IMR-90 (cell line): ENCODE results near the gene TCN1. TPM values are rescaled to one million over a fixed set of nuclear protein-coding genes. Genes with fewer than 3 reads are reported as not detected.
A peak's percentile ranks its signal among the peaks of the same experiment; 100 is the strongest.
"Not testable (repeated sequence)": the region's sequence is repeated elsewhere in the genome, so short reads cannot be mapped to it uniquely, and the experiment has no call there.

Source experiments
- ATAC-seq: fragments of 200-7000 bp; cut with Tn5 transposase; 2 replicates; pipeline ENCODE4 v1.9.1; 2020; ENCODE audit warnings: low read depth, mild to moderate bottlenecking, moderate library complexity
- BruUV-seq: library from RNA; stranded (reverse); fragments of 400-500 nt; replicated peaks from 2 replicates; lab custom pipeline; 2021; lab: Mats Ljungman, UMichigan
- CTCF ChIA-PET: fragments of 300-600 bp; formaldehyde crosslinking; extraction: SDS; loops from one replicate; lab custom pipeline; 2021; ENCODE audit warnings: antibody characterized with exemption; lab: Yijun Ruan, JAX
- POLR2A ChIA-PET: fragments of 300-600 bp; sonication (Branson Sonifier 250); formaldehyde crosslinking; loops from one replicate; lab custom pipeline; 2022; ENCODE audit warnings: antibody characterized with exemption; ENCODE audit not compliant: unreplicated experiment; lab: Charles Lee
- DNase-seq: peaks from one replicate; pipeline ENCODE4 v3.0.0; 2013
- H2AFZ ChIP-seq: replicated peaks from 2 replicates; pipeline ENCODE3; 2013; ENCODE audit warnings: low read length, mild to moderate bottlenecking; ENCODE audit not compliant: poor library complexity
- H2AK5ac ChIP-seq: 2 replicates; pipeline ENCODE4 v1.6.1; 2013; ENCODE audit warnings: low read depth, low read length, inconsistent platforms
- H2AK9ac ChIP-seq: replicated peaks from 2 replicates; pipeline ENCODE3; 2013; ENCODE audit warnings: mild to moderate bottlenecking, low read depth, low read length, moderate library complexity; ENCODE audit not compliant: poor library complexity
- H2BK120ac ChIP-seq: 2 replicates; pipeline ENCODE4 v1.6.1; 2013; ENCODE audit warnings: low read depth, low read length, inconsistent platforms
- H2BK15ac ChIP-seq: 3 replicates; pipeline ENCODE4 v1.6.1; 2013; ENCODE audit warnings: low read depth, low read length, inconsistent platforms
- H2BK20ac ChIP-seq: 2 replicates; pipeline ENCODE4 v1.6.1; 2013; ENCODE audit warnings: low read depth, mild to moderate bottlenecking, inconsistent platforms, low read length, moderate library complexity
- H2BK5ac ChIP-seq: 2 replicates; pipeline ENCODE4 v1.6.1; 2013; ENCODE audit warnings: mild to moderate bottlenecking, low read depth, low read length, inconsistent platforms; ENCODE audit not compliant: poor library complexity, severe bottlenecking
- H3K14ac ChIP-seq: replicated peaks from 2 replicates; pipeline ENCODE4 v1.6.1; 2013; ENCODE audit warnings: low read depth, low read length, inconsistent platforms
- H3K18ac ChIP-seq: 2 replicates; pipeline ENCODE4 v1.6.1; 2013; ENCODE audit warnings: low read depth, low read length, control low read depth
- H3K23ac ChIP-seq: 2 replicates; pipeline ENCODE4 v1.6.1; 2013; ENCODE audit warnings: low read depth, low read length, inconsistent platforms
- H3K27ac ChIP-seq: 2 replicates; pipeline ENCODE4 v1.5.1; 2013; ENCODE audit warnings: mild to moderate bottlenecking, control low read depth, low read length; ENCODE audit not compliant: insufficient read depth
- H3K27me3 ChIP-seq: 2 replicates; pipeline ENCODE4 v1.6.1; 2013; ENCODE audit warnings: low read length; ENCODE audit not compliant: control insufficient read depth, insufficient read depth
- H3K36me3 ChIP-seq: 2 replicates; pipeline ENCODE4 v1.6.1; 2013; ENCODE audit warnings: low read length, mixed read lengths; ENCODE audit not compliant: control insufficient read depth, insufficient read depth
- H3K4ac ChIP-seq: 2 replicates; pipeline ENCODE4 v1.6.1; 2013; ENCODE audit warnings: low read depth, low read length, inconsistent platforms
- H3K4me1 ChIP-seq: 2 replicates; pipeline ENCODE4 v1.6.1; 2013; ENCODE audit warnings: low read length, mixed read lengths; ENCODE audit not compliant: control insufficient read depth, insufficient read depth
- H3K4me2 ChIP-seq: 2 replicates; pipeline ENCODE4 v1.6.1; 2013; ENCODE audit warnings: low read depth, mild to moderate bottlenecking, control low read depth, low read length, moderate library complexity
- H3K4me3 ChIP-seq: 2 replicates; pipeline ENCODE4 v1.5.1; 2013; ENCODE audit warnings: low read depth, mild to moderate bottlenecking, control low read depth, low read length, moderate library complexity; ENCODE audit not compliant: insufficient read depth
- H3K56ac ChIP-seq: 2 replicates; pipeline ENCODE4 v1.6.1; 2013; ENCODE audit warnings: low read length, inconsistent platforms; ENCODE audit not compliant: insufficient read depth; ENCODE audit errors: extremely low read depth
- H3K79me1 ChIP-seq, 2 experiments: 2 replicates each; pipeline ENCODE4 v1.6.1; 2013; ENCODE audit warnings: low read length in 2 of 2, inconsistent platforms in 1 of 2, low read depth in 1 of 2
- H3K9ac ChIP-seq: 2 replicates; pipeline ENCODE4 v1.6.1; 2013; ENCODE audit warnings: low read depth, low read length, control low read depth
- H3K9me1 ChIP-seq: 2 replicates; pipeline ENCODE4 v1.6.1; 2013; ENCODE audit warnings: low read length, inconsistent platforms; ENCODE audit not compliant: insufficient read depth
- H3K9me3 ChIP-seq: 2 replicates; pipeline ENCODE4 v1.6.1; 2013; ENCODE audit warnings: low read length; ENCODE audit not compliant: control insufficient read depth, insufficient read depth
- H4K20me1 ChIP-seq: 2 replicates; pipeline ENCODE4 v1.6.1; 2013; ENCODE audit warnings: low read length, inconsistent platforms; ENCODE audit not compliant: insufficient read depth
- H4K5ac ChIP-seq: 2 replicates; pipeline ENCODE4 v1.6.1; 2013; ENCODE audit warnings: mild to moderate bottlenecking, low read depth, low read length, control low read depth
- H4K8ac ChIP-seq, 2 experiments: 2 replicates each; pipeline ENCODE4 v1.6.1; 2013; ENCODE audit warnings: low read depth in 2 of 2, low read length in 2 of 2, control low read depth in 1 of 2, inconsistent platforms in 1 of 2
- H4K91ac ChIP-seq: 2 replicates; pipeline ENCODE4 v1.6.1; 2013; ENCODE audit warnings: low read depth, low read length, inconsistent platforms; ENCODE audit not compliant: insufficient read depth
- MAFK ChIP-seq: IDR thresholded peaks from 2 replicates; pipeline ENCODE4 v1.6.1; 2012; ENCODE audit warnings: low read depth, low read length, improper control_type of control experiment
- dilution Hi-C: fragments of 300-500 bp; cut with HindIII; formaldehyde crosslinking; loops from one replicate; pipeline ENCODE4 v1.14.3; 2018; ENCODE audit warnings: low sequenced_read_pairs; ENCODE audit not compliant: unreplicated experiment
- in situ Hi-C: fragments of 300-500 bp; cut with MboI; formaldehyde crosslinking; loops from 3 replicates; pipeline ENCODE4 v1.14.3; 2019; ENCODE audit warnings: low sequenced_read_pairs, inconsistent platforms, mixed read lengths
- intact Hi-C: fragments of 100-400 bp; cut with micrococcal nuclease; formaldehyde crosslinking; loops from 2 replicates; pipeline ENCODE4 v1.10.0; 2022
- polyA plus RNA-seq, 3 experiments: library from polyadenylated mRNA; depleted of rRNA; stranded (reverse); fragments of >200 nt; gene quantifications; 2 replicates each; pipeline ENCODE4 v1.2.3, GENCODE V29; 2012; ENCODE audit warnings: low replicate concordance in 1 of 3
- total RNA-seq: library from RNA; depleted of rRNA; stranded (reverse); fragments of >200 nt; gene quantifications from 2 replicates; pipeline ENCODE4 v1.2.3, GENCODE V29; 2012

The TCN1 gene
- total and polyA plus RNA-seq, 2 of the 4 experiments (the other 2 are of a cell fraction): not detected

DNA sequence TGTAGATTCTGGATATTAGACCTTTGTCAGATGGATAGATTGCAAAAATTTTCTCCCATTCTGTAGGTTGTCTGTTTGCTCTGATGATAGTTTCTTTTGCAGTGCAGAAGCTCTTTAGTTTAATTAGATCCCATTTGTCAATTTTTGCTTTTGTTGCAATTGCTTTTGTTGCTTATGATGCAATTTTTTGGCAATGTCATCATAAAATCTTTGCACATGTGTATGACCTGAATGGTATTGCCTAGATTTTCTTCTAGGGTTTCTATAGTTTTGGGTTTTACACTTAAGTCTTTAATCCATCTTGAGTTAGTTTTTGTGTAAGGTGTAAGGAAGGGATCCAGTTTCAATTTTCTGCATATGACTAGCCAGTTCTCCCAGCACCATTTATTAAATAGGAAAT, 20.9 kb upstream of the TCN1 start:
- H3K79me1 ChIP-seq, H3K27me3 ChIP-seq, H2AFZ ChIP-seq, H2BK20ac ChIP-seq, BruUV-seq, H2BK120ac ChIP-seq, H3K9ac ChIP-seq, H3K4me3 ChIP-seq, H2BK15ac ChIP-seq, in situ Hi-C loops, POLR2A ChIA-PET, DNase-seq, H3K4me2 ChIP-seq, H3K27ac ChIP-seq, H3K18ac ChIP-seq, H4K20me1 ChIP-seq, H2BK5ac ChIP-seq, H3K4me1 ChIP-seq, ATAC-seq, H4K8ac ChIP-seq, H2AK9ac ChIP-seq, H3K9me3 ChIP-seq, H4K91ac ChIP-seq, dilution Hi-C loops, H3K56ac ChIP-seq, intact Hi-C loops, H3K36me3 ChIP-seq, H2AK5ac ChIP-seq, H3K23ac ChIP-seq, H3K4ac ChIP-seq, H3K9me1 ChIP-seq, H3K14ac ChIP-seq, H4K5ac ChIP-seq: not testable (repeated sequence)
- CTCF ChIA-PET: interaction anchor here (0.7 kb wide), 1 partner anchor 70 kb away, joined by 6 read pairs; no protein-coding TSS in a partner anchor
- TF ChIP-seq MAFK: peak; percentile 32
